Measurements from ENCODE around the gene CD8B. TPM values are rescaled to one million over a fixed set of nuclear protein-coding genes. Genes with fewer than 3 reads are reported as not detected.

Gene CD8B
- total RNA-seq, 4 donors from 2014 or later, result 1.8 to 7.3 (median 2.8) TPM

DNA sequence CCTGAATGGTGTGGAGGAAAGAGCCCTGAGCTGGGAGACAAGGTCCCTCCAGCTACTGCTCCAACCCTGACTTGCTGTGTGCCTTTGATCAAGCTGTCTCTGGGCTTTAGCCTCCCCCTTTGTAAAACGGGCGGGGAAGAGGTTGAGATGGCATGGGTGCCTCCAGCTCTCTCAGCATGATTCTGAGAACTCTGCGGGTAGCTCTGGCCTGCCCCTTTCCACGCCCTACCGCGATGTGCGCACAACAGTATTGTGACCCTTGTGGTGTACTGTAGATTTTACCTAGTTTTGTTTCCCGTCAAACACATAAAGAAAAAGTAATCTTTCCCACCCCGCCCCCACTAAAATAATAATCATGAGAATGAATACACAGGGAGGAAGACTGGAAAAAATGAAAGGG lies 76.2 kb downstream of the CD8B start:
- no peak for ATAC-seq (ENCODE audit: low FRiP score)
- no peak for DNase-seq (ENCODE audit: low spot score)
- TF ChIP-seq, protein P1, sequence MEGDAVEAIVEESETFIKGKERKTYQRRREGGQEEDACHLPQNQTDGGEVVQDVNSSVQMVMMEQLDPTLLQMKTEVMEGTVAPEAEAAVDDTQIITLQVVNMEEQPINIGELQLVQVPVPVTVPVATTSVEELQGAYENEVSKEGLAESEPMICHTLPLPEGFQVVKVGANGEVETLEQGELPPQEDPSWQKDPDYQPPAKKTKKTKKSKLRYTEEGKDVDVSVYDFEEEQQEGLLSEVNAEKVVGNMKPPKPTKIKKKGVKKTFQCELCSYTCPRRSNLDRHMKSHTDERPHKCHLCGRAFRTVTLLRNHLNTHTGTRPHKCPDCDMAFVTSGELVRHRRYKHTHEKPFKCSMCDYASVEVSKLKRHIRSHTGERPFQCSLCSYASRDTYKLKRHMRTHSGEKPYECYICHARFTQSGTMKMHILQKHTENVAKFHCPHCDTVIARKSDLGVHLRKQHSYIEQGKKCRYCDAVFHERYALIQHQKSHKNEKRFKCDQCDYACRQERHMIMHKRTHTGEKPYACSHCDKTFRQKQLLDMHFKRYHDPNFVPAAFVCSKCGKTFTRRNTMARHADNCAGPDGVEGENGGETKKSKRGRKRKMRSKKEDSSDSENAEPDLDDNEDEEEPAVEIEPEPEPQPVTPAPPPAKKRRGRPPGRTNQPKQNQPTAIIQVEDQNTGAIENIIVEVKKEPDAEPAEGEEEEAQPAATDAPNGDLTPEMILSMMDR (IDR thresholded peaks at IDR 0.05), result no peak

DNA sequence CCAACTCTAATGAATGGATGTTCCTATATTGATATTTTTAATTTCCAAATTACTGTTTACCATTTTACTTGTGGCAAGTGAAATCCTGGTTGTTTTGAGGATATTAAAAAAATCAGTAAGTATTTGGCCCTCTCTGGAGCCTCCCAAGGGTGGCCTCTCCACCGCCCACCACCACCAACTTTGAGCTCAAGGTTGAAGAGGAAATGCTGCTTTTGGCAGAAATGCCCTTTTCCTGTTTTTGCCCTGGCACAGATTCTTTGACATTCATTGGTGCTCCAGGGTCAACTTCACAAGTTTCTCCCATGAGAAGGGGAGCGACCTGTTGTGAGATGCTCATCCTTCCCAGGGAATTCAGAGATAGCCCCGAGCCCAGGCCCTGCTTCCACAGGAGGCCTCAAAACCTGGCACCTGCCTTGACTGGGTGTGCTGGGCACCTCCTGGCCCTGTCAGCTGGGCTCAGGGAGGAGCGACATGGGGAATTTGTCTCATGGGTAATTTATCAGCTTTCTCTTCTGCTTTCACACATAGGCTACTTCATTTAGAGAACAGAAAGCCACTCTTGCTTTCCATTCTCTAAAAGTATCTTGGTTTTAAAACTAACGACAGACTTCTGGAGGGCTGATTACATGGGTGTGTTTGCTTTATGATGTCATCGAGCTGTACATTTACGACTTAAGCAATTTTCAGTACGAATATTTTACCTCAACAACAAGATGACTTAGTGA lies 77.9 kb downstream of the CD8B start:
- ATAC-seq (ENCODE audit: low FRiP score) (no peak), DNase-seq (ENCODE audit: low spot score) (no peak)
- TF ChIP-seq, protein P1 (IDR thresholded peaks at IDR 0.05), result no peak

DNA sequence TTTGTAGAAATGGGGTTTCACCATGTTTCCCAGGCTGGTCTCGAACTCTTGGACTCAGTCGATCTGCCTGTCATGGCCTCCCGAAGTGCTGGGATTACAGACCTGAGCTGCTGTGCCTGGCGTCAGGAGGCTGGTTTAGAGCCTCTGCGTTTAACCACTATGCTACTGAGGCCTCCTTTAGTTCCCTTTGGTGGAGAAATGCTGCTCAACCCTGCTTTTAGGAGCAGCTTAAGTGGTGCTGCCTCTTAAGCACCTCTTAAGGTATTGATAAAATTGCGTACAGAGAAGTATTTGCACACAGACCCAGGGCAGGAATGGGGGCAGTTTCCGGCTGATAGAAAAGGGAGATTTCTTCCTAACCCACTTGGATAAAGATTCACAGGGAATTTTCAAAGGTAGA lies 78.9 kb downstream of the CD8B start:
- no peak for ATAC-seq (ENCODE audit: low FRiP score)
- TF ChIP-seq, protein P1 (IDR thresholded peaks at IDR 0.05), result no peak

GRCh38 chr2:86781363-86781762 lies 80.3 kb downstream of the CD8B start:
- ATAC-seq (ENCODE audit: low FRiP score), result no peak
- no peak for DNase-seq (ENCODE audit: low spot score)
- TF ChIP-seq, protein P1 (IDR thresholded peaks at IDR 0.05), result no peak

More for the DNA sequence above, 78.9 kb downstream of the CD8B start:
- no peak for DNase-seq (ENCODE audit: low spot score)

GRCh38 chr2:86779971-86780370 lies 81.7 kb downstream of the CD8B start:
- ATAC-seq (ENCODE audit: low FRiP score), result no peak

GRCh38 chr2:86778957-86779356 lies 82.7 kb downstream of the CD8B start:
- DNase-seq (ENCODE audit: low spot score) (no peak), ATAC-seq (ENCODE audit: low FRiP score) (no peak)
- TF ChIP-seq, protein P1 (IDR thresholded peaks at IDR 0.05), result no peak

More at GRCh38 chr2:86779971-86780370, 81.7 kb downstream of the CD8B start:
- DNase-seq (ENCODE audit: low spot score), result no peak
- TF ChIP-seq, protein P1 (IDR thresholded peaks at IDR 0.05), result no peak

GRCh38 chr2:86776532-86776931 lies 85.2 kb downstream of the CD8B start:
- TF ChIP-seq, protein P1 (IDR thresholded peaks at IDR 0.05), result no peak

More at GRCh38 chr2:86776532-86776931, 85.2 kb downstream of the CD8B start:
- no peak for ATAC-seq (ENCODE audit: low FRiP score)
- DNase-seq (ENCODE audit: low spot score), result no peak

Measured in omental fat pad (tissue), 4 donors.